HG03432 (cell line): ENCODE data around the gene SEPTIN5.

ENCODE experiments used
- ATAC-seq: cut with Tn5 transposase; IDR thresholded peaks from one replicate; pipeline ENCODE4 v1.9.1; 2021; ENCODE audit warnings: mild to moderate bottlenecking, moderate library complexity; ENCODE audit not compliant: unreplicated experiment

Gene SEPTIN5

DNA sequence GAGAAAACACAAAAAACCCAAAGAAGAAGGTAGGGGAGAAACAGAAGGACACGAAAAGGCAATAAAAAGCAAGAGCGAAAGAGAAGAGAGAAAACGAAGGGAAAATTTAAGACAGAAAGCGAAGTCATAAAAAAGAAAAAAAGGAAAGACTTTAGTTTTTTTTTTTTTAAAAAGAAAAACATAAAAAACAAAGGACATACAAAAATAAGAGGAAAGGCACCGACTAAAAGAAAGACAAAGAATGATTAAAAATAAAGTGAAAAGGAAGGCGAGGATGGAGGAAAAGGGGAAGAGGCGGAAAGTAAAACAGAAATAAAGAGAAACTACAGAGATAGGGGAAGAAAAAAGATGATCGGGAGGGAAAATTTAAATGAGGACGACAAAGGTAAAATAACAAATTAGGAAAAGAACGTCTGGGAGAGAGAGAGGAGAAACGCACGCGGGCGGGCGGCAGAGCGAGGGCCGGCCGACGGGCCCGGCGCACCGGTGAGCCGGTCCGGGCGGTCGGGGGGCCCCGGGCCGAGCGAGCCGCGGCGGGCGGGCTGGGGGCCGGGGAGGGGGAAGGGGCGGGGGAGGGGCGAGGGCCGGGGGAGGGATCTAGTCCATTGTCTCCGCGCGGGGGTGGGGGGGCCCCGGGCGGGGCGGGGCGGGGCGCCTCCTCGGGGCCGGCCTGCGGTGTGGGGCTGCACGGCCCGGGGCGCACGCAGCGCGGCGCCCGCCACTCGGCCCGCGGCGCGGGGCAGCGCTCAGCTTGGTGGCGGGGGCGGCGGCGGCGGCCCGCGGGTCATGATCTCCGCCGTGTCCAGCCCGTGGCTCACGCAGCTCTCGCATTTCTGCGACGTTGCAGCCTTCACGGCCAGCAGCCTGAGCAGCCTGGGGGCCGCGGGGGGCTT, 46.0 kb downstream of the SEPTIN5 start, which contains the start of gene TBX1:
TSS of gene TBX1 (plus strand) at position 721 of the 893 bp plus-strand sequence. CDS start at position 787, 66 bp downstream.
- no peak for ATAC-seq

DNA sequence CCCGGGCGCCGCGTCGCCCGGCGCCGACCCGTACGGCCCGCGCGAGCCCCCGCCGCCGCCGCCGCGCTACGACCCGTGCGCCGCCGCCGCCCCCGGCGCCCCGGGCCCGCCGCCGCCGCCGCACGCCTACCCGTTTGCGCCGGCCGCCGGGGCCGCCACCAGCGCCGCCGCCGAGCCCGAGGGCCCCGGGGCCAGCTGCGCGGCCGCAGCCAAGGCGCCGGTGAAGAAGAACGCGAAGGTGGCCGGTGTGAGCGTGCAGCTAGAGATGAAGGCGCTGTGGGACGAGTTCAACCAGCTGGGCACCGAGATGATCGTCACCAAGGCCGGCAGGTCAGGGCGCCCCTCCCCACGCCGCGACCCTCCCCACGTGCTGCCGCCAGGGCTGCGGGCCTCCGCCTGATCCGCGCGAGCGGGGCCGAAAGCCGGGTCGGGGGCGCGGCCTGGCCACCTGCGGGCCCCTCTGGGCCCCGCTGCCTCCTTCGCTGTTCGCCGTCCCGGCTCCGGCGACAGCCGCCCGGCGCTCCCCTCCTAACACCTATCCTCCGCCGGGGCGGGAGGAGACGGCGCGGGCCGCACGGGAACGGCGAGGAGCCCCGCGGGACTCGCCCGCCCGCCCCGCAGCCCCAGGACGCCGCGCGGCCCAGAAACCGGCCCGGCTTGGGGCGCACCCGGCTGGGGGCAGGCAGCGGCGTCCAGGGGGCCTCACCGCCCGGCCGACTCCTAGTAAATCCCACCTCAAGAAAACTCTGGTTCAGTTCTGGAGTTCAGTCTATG, 46.8 kb downstream of the SEPTIN5 start:
- no peak for ATAC-seq

DNA sequence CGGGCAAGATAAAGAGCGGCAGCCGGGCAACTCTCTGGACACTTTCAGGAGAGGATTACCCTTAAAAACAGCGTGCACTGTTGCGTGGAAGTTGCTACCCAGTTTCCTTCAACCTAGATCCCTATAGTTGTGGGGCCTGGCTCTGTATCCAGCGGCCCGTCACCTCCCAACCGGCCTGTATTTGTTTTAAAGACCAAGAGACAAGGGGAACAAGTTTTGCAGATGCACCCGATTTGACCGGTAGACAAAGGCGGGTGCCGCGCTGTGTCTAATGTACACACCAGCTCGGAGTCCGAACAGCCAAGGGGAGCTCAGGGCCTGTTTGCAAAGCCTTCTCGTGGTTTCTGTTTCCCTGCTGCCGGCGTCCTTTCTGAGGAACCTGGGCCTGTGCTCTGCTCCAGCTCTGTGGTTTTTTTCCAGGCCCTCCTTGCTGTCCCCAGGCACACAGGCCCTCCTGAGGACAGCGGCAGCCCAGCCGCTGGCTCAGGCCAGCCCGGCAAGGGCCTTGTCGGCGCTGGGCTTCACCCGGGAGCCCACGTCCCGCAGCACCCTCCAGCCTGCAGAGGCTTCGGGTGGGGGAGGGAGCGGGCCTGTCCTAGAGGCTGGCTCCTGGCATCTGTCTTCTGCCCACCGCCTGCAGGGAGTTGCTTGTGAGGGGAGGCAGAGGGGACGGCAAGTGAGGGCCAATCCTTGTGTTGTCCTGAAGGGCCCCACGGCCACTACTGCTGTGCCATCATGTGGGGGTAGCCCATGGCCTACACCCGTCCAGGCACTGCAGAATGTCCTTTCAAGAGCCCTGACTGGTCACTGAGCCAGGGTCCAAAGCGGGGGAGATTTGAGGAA, 47.6 kb downstream of the SEPTIN5 start:
- ATAC-seq, result no peak

DNA sequence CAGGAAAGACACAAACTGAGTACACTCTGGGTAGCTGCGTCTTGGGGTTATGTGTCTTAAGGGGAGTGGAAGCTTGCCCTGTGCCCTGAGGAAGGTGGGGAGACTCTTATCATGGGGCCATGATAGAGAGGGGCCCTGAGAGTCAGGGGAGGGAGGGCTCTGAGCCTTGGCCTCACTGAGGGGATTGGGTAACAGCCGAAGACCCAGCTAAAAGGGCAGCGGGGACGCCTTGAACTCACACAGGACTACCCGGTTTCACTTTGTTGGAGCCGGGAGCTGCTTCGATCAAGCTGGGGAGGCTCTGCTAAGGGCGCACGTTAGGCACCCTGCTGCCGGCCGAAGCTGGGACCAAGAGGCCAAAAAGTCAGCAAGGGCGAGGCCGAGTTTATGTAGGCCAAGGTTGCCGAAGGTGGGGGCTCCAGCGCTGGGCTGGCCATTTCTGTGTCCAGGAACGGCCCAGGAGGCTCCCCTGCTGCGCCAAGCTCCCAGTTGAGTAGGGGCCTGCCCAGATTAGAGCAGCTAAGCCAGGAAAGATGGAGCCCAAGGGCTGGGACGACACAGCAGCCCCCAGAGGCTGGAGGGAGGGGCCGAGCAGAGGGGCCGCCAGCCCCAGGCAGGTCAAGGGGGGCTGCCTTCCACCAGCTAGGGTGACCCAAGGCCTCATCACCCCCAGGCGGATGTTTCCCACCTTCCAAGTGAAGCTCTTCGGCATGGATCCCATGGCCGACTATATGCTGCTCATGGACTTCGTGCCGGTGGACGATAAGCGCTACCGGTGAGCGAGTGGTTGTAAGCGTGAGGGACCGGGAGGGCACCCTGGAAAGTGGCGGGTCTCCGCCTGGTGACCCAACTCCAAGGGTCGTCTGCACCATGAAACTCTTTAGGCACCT, 48.5 kb downstream of the SEPTIN5 start:
- ATAC-seq, result no peak

DNA sequence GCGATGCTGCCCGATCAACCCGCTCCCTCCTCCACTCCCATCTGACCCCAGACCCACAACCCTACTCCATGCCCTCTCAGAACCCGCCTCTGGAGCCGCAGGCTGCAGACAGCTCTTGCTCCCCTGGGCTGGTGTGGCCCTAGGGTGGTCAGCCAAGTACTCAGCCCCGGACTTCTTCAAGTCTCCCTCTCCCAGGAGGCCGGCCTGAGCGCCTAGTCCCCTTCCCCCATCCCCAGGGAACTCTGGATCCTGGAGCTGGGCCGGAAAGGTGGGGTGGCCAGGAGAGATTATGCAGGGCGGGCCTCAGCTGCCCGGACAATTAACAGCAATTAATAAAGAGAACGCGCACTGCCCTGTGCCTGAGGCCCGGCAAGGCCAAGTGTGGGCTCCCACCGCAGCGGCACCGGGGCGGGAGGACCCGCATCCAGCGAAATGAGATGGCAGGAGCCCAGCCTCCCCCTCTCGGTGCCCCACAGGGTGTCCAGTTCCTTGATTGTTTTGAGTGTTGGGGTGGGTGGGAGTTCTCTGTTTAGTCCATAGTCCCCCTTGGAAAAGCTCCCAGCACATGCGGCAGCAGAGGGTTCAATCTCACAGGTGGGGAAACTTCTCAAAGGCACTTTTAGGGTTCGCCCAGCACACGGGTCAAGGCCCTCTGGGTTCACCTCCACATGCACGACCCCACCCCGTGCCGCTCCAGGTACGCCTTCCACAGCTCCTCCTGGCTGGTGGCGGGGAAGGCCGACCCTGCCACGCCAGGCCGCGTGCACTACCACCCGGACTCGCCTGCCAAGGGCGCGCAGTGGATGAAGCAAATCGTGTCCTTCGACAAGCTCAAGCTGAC, 49.4 kb downstream of the SEPTIN5 start:
- ATAC-seq, result no peak

DNA sequence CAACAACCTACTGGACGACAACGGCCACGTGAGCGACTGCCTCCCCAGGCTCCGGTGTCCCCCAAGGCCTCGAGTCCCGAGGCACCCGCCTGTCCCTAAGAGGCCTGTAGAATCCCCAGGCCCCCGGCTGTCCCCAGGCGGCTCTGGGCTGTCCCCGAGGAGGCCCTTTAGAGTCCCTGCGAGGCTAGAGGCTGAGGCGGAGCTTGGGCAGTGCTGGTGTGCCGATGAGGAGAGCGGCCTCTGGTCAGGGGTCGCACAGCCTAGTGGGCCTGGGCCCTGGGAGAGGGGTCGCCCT, 49.9 kb downstream of the SEPTIN5 start:
- ATAC-seq, result no peak

DNA sequence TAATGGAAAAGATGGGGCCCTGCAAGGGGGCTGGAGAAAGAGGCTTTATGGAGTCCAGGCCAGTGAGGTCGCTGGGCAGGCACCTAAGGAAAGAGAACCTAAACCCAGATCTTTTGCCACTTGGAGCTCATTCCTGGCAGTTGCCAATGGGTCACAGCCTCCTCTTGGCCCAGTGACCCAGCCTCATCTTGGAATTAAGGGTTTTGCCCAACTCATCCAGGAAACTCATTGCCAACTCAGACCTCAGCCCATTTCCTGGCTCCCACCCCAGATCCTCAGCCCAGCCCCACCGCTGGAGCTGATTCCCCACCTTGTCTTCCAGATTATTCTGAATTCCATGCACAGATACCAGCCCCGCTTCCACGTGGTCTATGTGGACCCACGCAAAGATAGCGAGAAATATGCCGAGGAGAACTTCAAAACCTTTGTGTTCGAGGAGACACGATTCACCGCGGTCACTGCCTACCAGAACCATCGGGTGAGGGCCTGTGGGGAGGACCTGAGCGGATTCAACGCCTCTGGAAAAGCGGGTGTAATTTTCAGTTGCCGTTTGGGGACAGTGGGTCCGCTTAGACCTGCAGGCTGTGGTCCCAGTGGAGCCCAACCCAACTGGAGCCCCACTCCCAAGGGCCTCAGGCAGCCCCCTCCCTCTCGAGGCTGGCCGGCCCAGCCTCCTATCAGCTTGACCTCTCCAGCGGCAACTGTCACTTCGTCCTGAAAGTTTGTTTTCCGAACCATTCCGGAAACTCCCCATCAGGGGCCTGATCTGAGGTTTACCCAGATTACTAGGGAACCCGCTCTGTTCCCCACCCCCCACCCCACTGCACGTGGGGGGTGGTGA, 50.6 kb downstream of the SEPTIN5 start:
- no peak for ATAC-seq

DNA sequence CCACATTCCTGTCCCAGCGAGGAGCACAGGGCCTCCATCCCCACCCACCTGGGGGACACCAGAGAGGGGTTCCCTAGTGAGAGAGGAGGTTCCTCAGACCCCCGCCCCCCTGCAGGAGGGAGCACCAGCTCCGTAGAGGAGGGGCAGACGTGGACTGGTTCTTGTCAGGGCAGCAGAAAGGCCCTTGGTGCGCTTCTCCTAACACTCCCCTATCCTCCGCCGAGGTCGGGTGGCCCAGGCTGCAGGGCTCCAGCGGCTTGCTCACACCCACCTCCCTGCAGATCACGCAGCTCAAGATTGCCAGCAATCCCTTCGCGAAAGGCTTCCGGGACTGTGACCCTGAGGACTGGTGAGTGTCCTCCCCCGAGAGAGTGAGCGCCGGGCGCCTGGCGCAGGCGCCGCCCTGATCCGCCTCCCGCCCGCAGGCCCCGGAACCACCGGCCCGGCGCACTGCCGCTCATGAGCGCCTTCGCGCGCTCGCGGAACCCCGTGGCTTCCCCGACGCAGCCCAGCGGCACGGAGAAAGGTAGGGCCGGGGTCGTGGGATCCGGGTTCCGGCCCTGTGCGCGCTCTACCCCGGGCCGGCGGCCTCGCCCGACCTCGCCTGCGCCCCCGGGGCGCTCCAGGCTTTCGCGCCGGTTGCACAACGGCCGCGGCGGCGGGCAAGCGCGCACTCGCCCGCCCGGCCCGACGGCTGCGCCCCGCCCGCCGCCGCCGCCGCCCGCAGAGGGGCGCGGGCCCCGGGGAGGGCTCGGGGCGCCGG, 51.4 kb downstream of the SEPTIN5 start:
- no peak for ATAC-seq

DNA sequence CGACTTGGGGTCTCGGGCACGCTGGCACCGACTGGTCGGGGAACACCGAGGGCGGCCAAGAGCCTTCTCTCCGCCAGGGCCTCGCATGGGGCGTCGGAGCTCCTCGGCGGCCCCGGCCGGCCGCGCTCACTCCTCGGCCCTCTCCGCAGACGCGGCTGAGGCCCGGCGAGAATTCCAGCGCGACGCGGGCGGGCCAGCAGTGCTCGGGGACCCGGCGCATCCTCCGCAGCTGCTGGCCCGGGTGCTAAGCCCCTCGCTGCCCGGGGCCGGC, 51.9 kb downstream of the SEPTIN5 start:
- no peak for ATAC-seq

DNA sequence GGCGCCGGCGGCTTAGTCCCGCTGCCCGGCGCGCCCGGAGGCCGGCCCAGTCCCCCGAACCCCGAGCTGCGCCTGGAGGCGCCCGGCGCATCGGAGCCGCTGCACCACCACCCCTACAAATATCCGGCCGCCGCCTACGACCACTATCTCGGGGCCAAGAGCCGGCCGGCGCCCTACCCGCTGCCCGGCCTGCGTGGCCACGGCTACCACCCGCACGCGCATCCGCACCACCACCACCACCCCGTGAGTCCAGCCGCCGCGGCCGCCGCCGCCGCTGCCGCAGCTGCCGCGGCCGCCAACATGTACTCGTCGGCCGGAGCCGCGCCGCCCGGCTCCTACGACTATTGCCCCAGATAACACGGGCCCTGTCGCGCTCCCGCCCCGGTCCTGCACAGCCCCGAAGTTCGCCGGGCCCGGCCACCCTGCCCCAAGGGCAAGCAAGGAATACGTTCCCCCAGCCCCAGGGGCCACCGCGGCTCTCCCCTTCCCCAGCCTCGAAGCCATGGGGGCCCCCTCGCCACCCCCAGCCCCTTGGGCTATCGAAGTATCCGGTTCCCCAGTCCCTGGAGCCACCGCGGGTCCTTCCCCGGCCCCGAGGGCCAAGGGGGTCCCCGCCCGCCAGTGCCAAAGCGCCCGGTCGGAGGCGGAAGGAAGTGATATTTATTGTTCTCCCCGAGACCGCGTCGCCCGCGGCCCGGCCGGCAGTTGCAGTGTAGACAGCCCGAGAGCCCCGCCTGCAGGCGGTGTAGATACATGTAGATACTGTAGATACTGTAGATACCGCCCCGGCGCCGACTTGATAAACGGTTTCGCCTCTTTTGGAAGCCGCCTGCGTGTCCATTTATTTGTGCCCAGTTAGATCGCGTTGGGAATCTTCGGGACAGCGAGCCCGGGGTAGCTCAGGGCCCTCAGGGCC, 52.5 kb downstream of the SEPTIN5 start:
- ATAC-seq, result no peak

DNA sequence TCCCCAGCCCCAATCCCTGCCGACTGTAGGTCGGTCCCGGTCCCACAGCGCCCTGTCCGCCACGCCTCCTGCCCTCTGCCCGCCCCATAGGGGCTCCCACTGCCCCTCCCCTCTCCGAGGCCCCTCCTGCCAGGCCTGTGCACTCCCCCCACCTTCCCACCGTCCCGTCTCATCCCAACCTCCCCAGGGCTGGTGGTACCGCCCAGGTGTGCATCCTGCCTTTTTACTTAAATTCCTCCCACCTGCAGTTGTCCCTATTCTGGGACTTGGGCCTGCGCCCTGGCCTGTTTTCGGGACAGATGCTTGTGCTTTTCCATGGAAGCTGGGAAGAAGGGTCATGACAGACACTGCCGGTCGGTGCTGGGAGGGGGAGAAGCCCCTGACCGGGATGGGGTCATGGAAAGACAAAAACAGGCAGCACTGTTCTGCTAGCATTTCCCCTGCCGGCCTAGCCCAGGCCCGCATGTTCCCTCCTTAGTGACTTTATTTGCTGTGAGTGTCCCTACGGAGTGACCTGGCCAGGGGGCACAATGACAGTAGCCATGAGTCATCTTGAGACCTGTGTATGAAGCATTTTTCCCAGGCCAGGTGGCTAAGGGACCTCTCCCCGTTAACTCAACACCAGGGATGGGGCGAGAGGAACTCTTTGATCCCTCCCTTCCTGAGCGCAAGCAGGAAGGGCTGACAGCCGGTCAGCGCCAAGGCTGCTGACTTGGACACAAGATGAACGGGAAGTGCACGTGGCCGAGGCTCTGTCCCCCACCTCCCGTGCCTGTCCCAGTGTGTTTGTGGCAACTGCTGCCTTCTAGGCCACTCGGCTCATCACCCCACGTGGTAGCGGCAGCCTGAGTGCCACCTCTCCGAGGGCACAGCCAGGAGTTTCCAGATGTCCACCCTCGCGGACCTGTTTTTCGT, 53.4 kb downstream of the SEPTIN5 start:
- no peak for ATAC-seq

DNA sequence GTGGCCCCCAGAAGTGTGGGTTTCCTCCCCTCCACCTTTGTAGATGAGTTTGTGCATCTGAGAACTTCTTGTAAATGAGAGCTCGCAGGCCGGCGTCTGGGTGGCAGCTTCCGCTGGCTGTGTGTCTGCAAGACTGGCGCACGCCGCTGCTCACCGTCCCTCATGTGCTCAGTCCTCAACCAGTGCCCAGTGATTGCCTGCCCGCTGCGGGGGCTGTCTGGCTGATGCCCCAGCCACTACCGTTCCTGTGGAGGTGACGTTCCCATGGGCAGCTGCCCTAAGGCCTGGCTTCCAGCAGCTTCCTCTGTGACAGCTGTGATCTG, 55.1 kb downstream of the SEPTIN5 start:
- no peak for ATAC-seq

DNA sequence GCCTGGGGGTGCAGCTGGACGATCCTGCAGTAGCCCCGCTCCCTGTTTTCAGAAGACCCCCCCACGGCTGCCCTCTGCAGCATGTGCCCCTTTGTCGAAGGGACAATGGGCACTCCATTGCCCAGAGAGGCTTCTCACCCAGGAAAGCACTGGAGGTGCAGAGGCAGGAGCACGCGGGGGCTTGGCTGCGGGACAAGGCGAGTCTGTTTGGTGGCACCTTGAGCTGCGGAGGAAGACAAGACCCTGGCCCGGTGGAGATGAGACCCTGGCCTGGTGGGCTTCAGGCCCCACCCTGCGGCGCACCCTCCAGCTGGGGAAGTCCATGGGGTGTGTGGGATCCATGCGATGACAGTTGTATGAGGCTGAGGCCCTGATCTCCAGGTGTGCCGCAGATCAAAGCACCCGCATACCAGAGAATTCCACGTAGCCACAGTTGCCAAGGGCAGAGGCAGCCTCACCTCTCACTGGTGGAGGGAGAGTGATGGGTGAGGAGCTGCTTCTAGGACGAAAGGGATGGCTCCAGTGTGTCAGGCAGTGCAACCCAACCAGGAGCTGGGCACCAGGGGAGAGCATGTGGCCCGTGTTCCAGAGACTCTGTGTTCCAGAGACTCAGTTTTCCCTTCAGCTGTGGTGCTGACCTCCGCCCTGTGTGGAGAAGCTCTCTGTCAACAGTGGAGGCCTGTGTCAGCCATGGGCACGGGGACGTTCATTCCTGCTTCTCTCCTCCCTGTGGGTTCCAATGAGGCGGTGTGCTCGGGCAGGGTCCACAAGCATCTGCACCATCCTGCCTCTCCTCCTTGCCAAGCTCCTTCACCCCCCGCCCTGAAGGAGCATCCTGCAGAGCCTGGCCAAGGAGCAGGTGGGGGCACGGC, 56.3 kb downstream of the SEPTIN5 start:
- no peak for ATAC-seq

DNA sequence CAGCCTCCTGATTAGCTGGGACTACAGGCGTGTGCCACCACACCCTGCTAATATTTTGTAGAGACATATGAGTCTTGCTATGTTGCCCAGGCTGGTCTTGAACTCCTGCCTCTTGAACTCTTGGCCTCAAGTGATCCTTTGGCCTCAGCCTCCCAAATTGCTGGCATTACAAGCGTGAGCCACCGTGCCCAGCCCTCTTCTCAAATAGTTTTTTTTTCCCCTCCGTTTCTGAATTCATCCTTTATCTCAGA, 58.0 kb downstream of the SEPTIN5 start:
- ATAC-seq, result no peak
